Cardiac muscle cell (in vitro differentiated cells and primary cell): ENCODE data around the gene TRAM2. TPM values are rescaled to one million over a fixed set of nuclear protein-coding genes. Genes with fewer than 3 reads are reported as not detected.

Experiments
- DNase-seq, 2 donors: peaks; one replicate each; pipeline versions ENCODE4 v3.0.0 to v3.0.0-alpha.2; 2010 to 2017; ENCODE audit warnings: low read depth in 1 of 2, low spot score in 1 of 2
- H3K27ac ChIP-seq: fragments of 200-600 bp; sonication (generic); 2 replicates; pipeline ENCODE4 v1.5.1; 2016
- H3K27me3 ChIP-seq: fragments of 200-600 bp; sonication (generic); 2 replicates; pipeline ENCODE4 v1.6.0; 2016; ENCODE audit warnings: control low read depth
- H3K36me3 ChIP-seq: fragments of 200-600 bp; sonication (generic); 2 replicates; pipeline ENCODE4 v1.5.1; 2016; ENCODE audit warnings: control low read depth
- H3K4me1 ChIP-seq: fragments of 200-600 bp; sonication (generic); 2 replicates; pipeline ENCODE4 v1.8.1; 2017; ENCODE audit warnings: low read depth, mild to moderate bottlenecking, mixed run types
- H3K4me3 ChIP-seq: fragments of 200-600 bp; sonication (generic); 2 replicates; pipeline ENCODE4 v1.5.1; 2016; ENCODE audit warnings: mild to moderate bottlenecking
- H3K9me3 ChIP-seq: fragments of 200-600 bp; sonication (generic); 2 replicates; pipeline ENCODE4 v1.5.1; 2017; ENCODE audit warnings: low read depth, mild to moderate bottlenecking, control low read depth
- CTCF ChIP-seq: IDR thresholded peaks from 2 replicates; pipeline ENCODE4 v1.5.1; 2012; ENCODE audit warnings: low read depth, mild to moderate bottlenecking, low read length
- polyA plus RNA-seq: library from polyadenylated mRNA; unstranded; fragments of >200 nt; fragmentation: Nextera tagmentation; extraction: Ambion mirVana; gene quantifications from 2 replicates; pipeline ENCODE4 v1.2.1, GENCODE V29; 2016
- total RNA-seq: library from RNA; depleted of rRNA; stranded (reverse); fragments of >200 nt; gene quantifications from 2 replicates; pipeline ENCODE4 v1.2.3, GENCODE V29; 2016

Gene TRAM2
- total and polyA plus RNA-seq, 2 experiments from 2014 or later: 6.6 to 7.7 TPM

DNA sequence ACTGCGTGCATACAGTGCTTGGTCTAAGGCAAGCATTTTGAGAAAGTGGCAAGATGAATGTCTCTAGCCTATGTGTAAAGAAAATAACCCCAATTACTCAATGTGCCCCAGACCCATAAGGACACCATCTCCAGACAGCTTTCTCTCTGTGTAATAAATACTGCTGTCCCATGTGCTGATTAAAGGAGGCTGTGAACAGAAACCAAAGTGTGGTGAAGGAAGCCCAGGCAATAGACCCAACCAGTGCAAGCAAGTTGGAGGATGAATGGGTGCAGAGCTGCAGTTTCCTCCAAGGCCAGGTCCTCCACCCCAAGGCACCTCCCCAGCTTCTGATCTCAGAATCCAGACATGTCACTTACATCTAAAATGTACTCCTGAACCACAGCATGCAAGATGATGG is 60.6 kb downstream of the TRAM2 start:
- H3K4me1 ChIP-seq: peaks cover 9% of the 10 kb centered on the region
- no peaks in the 10 kb centered on the region for H3K9me3 ChIP-seq
- H3K4me3 ChIP-seq: no peak overlapping the region
- no peak for DNase-seq
- TF ChIP-seq CTCF: no peak
- no peak overlapping the region for H3K27ac ChIP-seq
- no peaks in the 10 kb centered on the region for H3K27me3 ChIP-seq
- H3K36me3 ChIP-seq: no peaks in the 10 kb centered on the region

- no peaks in the 10 kb centered on the region for H3K27me3 ChIP-seq
- no peak for DNase-seq
- TF ChIP-seq CTCF: no peak
- H3K4me3 ChIP-seq: no peak overlapping the region
- no peak overlapping the region for H3K27ac ChIP-seq
- no peaks in the 10 kb centered on the region for H3K9me3 ChIP-seq
- H3K4me1 ChIP-seq: peaks cover 9% of the 10 kb centered on the region
- no peaks in the 10 kb centered on the region for H3K36me3 ChIP-seq
Observed at GRCh38 chr6:52515219-52515960, 61.5 kb downstream of the TRAM2 start.

GRCh38 chr6:52514514-52514913 is 62.3 kb downstream of the TRAM2 start:
- H3K27me3 ChIP-seq: no peaks in the 10 kb centered on the region
- no peaks in the 10 kb centered on the region for H3K9me3 ChIP-seq
- no peak overlapping the region for H3K4me3 ChIP-seq
- H3K4me1 ChIP-seq: peaks cover 9% of the 10 kb centered on the region
- no peaks in the 10 kb centered on the region for H3K36me3 ChIP-seq
- DNase-seq: peak in 1 of 2 donors; percentile 93
- no peak for TF ChIP-seq CTCF
- H3K27ac ChIP-seq: no peak overlapping the region

DNA sequence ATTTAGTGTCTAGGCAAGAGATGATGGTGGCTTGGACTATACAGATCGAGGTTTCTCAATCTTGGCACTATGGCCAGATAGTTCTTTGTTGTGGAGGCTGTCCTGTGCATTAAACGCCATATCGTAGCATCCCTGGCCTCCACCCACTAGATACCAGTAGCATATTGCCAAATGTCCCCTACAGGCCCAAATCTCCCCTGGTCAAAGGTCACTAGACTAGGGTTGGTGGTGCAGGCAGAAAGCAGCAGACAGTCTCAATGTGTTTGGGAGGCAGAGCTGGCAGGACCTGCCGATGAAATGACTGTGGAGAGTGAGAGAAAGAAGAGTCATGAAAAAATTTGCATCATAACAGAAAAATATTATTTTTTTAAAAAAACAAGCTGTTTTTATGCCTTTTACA is 63.0 kb downstream of the TRAM2 start:
- Histone ChIP-seq H3K27me3 (no peaks in the 10 kb centered on the region), H3K4me1 (peaks cover 9% of the 10 kb centered on the region), H3K4me3 (no peak overlapping the region), H3K9me3 (no peaks in the 10 kb centered on the region), H3K36me3 (no peaks in the 10 kb centered on the region), H3K27ac (no peak overlapping the region)
- no peak for DNase-seq
- TF ChIP-seq CTCF: no peak

GRCh38 chr6:52513464-52513863 is 63.4 kb downstream of the TRAM2 start:
- no peaks in the 10 kb centered on the region for H3K27me3 ChIP-seq
- H3K4me1 ChIP-seq: peaks cover 9% of the 10 kb centered on the region
- no peak for TF ChIP-seq CTCF
- H3K4me3 ChIP-seq: no peak overlapping the region
- H3K27ac ChIP-seq: no peak overlapping the region
- no peaks in the 10 kb centered on the region for H3K36me3 ChIP-seq
- no peak for DNase-seq
- no peaks in the 10 kb centered on the region for H3K9me3 ChIP-seq
